ENCODE data around the gene CDK12. TPM values are rescaled to one million over a fixed set of nuclear protein-coding genes. Genes with fewer than 3 reads are reported as not detected.

Gene CDK12
- total and polyA plus RNA-seq, 10 of the 15 experiments (the other 5 are each of a cell fraction or from before 2014, with no cell fraction given): 3.2 to 55.1 (median 31.9) TPM

GRCh38 chr17:39563476-39563875 lies 102.2 kb downstream of the CDK12 start (continued):
- TF ChIP-seq, protein P1, sequence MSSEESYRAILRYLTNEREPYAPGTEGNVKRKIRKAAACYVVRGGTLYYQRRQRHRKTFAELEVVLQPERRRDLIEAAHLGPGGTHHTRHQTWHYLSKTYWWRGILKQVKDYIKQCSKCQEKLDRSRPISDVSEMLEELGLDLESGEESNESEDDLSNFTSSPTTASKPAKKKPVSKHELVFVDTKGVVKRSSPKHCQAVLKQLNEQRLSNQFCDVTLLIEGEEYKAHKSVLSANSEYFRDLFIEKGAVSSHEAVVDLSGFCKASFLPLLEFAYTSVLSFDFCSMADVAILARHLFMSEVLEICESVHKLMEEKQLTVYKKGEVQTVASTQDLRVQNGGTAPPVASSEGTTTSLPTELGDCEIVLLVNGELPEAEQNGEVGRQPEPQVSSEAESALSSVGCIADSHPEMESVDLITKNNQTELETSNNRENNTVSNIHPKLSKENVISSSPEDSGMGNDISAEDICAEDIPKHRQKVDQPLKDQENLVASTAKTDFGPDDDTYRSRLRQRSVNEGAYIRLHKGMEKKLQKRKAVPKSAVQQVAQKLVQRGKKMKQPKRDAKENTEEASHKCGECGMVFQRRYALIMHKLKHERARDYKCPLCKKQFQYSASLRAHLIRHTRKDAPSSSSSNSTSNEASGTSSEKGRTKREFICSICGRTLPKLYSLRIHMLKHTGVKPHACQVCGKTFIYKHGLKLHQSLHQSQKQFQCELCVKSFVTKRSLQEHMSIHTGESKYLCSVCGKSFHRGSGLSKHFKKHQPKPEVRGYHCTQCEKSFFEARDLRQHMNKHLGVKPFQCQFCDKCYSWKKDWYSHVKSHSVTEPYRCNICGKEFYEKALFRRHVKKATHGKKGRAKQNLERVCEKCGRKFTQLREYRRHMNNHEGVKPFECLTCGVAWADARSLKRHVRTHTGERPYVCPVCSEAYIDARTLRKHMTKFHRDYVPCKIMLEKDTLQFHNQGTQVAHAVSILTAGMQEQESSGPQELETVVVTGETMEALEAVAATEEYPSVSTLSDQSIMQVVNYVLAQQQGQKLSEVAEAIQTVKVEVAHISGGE (CRISPR knock-in tag; IDR thresholded peaks at IDR 0.05): no peak

DNA sequence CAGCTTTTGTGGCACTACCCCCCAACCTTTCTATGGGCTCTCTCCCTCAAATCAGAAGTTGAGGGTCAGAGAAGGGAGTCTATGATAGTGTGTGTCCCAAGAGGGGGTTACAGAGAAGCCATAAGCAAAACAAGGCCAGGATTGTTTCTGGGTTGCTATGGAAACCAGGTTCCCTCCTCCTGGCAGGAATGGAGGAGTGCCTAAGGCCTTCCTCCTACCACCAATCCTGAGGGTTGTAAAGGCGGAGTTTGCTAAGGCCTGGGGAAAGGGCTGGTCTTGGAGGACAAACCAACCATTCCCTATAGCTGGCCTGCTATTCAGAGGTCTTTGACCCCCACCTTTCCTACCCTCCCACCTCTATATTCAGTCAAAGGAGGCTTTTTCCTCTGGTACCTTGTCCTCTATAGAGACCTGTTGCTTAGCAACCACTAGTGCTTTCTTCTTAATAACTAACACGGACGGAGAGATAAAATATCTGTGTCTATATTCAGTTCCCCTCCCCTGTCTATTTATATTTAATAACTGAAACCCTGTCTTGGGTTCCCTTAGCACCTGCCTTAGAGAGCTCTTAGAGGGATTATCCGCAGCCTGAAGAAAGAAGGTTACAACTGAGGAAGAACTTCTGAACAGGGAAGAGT lies 103.0 kb downstream of the CDK12 start:
- CTCF ChIA-PET: interaction anchor here (1.5 kb wide), 1 partner anchor 16 kb away, joined by 3 read pairs; no protein-coding TSS in a partner anchor
- TF ChIP-seq BCL3 (IDR thresholded peaks at IDR 0.05; ENCODE audit: borderline replicate concordance, insufficient read depth, low read depth, low read length, poor library complexity, severe bottlenecking) (no peak), NRF1 (conservative IDR thresholded peaks at IDR 0.05; ENCODE audit: low read depth, low read length) (no peak), ATF3 (IDR thresholded peaks at IDR 0.05; ENCODE audit: borderline replicate concordance, extremely low read depth, low read depth, low read length) (no peak), MEF2A (IDR thresholded peaks at IDR 0.05; ENCODE audit: insufficient read depth, low read depth, low read length) (no peak), SP1 (IDR thresholded peaks at IDR 0.05; ENCODE audit: low read depth, low read length) (no peak), ZBED1 (IDR thresholded peaks at IDR 0.05; ENCODE audit: borderline replicate concordance) (no peak), SREBF2 (IDR thresholded peaks at IDR 0.05; ENCODE audit: low read length) (no peak), IRF4 (IDR thresholded peaks at IDR 0.05; ENCODE audit: low read depth, low read length) (no peak), MYB (IDR thresholded peaks at IDR 0.05; ENCODE audit: borderline replicate concordance, low read depth, low read length) (no peak)
- TF ChIP-seq, protein P2, sequence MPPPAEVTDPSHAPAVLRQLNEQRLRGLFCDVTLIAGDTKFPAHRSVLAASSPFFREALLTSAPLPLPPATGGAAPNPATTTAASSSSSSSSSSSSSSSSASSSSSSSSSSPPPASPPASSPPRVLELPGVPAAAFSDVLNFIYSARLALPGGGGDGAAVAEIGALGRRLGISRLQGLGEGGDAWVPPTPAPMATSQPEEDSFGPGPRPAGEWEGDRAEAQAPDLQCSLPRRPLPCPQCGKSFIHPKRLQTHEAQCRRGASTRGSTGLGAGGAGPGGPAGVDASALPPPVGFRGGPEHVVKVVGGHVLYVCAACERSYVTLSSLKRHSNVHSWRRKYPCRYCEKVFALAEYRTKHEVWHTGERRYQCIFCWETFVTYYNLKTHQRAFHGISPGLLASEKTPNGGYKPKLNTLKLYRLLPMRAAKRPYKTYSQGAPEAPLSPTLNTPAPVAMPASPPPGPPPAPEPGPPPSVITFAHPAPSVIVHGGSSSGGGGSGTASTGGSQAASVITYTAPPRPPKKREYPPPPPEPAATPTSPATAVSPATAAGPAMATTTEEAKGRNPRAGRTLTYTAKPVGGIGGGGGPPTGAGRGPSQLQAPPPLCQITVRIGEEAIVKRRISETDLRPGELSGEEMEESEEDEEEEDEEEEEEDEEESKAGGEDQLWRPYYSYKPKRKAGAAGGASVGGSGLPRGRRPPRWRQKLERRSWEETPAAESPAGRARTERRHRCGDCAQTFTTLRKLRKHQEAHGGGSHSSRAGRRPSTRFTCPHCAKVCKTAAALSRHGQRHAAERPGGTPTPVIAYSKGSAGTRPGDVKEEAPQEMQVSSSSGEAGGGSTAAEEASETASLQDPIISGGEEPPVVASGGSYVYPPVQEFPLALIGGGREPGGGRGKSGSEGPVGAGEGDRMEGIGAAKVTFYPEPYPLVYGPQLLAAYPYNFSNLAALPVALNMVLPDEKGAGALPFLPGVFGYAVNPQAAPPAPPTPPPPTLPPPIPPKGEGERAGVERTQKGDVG (CRISPR knock-in tag; IDR thresholded peaks at IDR 0.05): no peak
- TF ChIP-seq, protein P3, sequence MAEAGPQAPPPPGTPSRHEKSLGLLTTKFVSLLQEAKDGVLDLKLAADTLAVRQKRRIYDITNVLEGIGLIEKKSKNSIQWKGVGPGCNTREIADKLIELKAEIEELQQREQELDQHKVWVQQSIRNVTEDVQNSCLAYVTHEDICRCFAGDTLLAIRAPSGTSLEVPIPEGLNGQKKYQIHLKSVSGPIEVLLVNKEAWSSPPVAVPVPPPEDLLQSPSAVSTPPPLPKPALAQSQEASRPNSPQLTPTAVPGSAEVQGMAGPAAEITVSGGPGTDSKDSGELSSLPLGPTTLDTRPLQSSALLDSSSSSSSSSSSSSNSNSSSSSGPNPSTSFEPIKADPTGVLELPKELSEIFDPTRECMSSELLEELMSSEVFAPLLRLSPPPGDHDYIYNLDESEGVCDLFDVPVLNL (IDR thresholded peaks at IDR 0.05; ENCODE audit: low read depth, low read length): no peak

More for the DNA sequence above, 103.0 kb downstream of the CDK12 start:
- H3K36me3 ChIP-seq (ENCODE audit: control insufficient read depth in 2 of 2, insufficient read depth in 2 of 2, low read length in 1 of 2): peaks cover 0 to 3% of the 10 kb centered on the region in 2 experiments; a peak in 1 of 4 replicates
- no peaks in the 10 kb centered on the region for H3K79me2 ChIP-seq (ENCODE audit: control insufficient read depth, insufficient read depth, low read length)
- H3K9ac ChIP-seq (ENCODE audit: control insufficient read depth, insufficient read depth, low read length): no peak overlapping the region
- in situ Hi-C loops (cut with MboI) (no loop called here), intact Hi-C loops (cut with micrococcal nuclease; ENCODE audit: unreplicated experiment) (no loop called here)
- H3K4me2 ChIP-seq (ENCODE audit: control insufficient read depth, insufficient read depth): no peak overlapping the region
- FAIRE-seq (no peak), DNase-seq (ENCODE audit: low read depth, low spot score) (no peak), ATAC-seq (no peak)
- H3K9me3 ChIP-seq (replicated peaks; ENCODE audit: control insufficient read depth, insufficient read depth, low read length): no peaks in the 10 kb centered on the region
- H3K4me1 ChIP-seq (ENCODE audit: control insufficient read depth, insufficient read depth, low read length): no peaks in the 10 kb centered on the region
- no peak overlapping the region for H3K4me3 ChIP-seq
- H3K27ac ChIP-seq (ENCODE audit: control insufficient read depth, insufficient read depth): no peak overlapping the region
- ChIA-PET RAD21 (ENCODE audit: unreplicated experiment) (no interaction called here), SMC1A (ENCODE audit: uncharacterized antibody, unreplicated experiment) (no interaction called here), POLR2A (no interaction called here)
- no peaks in the 10 kb centered on the region for H3K27me3 ChIP-seq (replicated peaks in 1 of 2; ENCODE audit: control insufficient read depth in 2 of 2, insufficient read depth in 2 of 2, low read length in 1 of 2)
- BruUV-seq (replicated peaks): no TSS peak
- no peak overlapping the region for H2AFZ ChIP-seq (ENCODE audit: control insufficient read depth, low read depth, low read length)
- no peaks in the 10 kb centered on the region for H4K20me1 ChIP-seq (ENCODE audit: control insufficient read depth, insufficient read depth)
- WGBS (ENCODE audit: insufficient coverage, insufficient replicate concordance, low lambda C conversion rate, missing lambda C conversion rate): 99% methylated on average over 4 of the region's 4 CpGs

Measured in GM12878 (cell line).